GM12892 (cell line): ENCODE measurements around the gene FGF12.

Source experiments
- POLR2A ChIP-seq: IDR thresholded peaks from 2 replicates; pipeline ENCODE4 v1.6.1; 2011; ENCODE audit warnings: low read depth, low read length, control low read depth
- POLR2AphosphoS5 ChIP-seq: IDR thresholded peaks from 2 replicates; pipeline ENCODE4 v1.6.1; 2011; ENCODE audit warnings: low read depth, low read length, control low read depth
- TAF1 ChIP-seq: IDR thresholded peaks from 2 replicates; pipeline ENCODE4 v1.6.1; 2011; ENCODE audit warnings: low read depth, mild to moderate bottlenecking, control low read depth, low read length, borderline replicate concordance

- TF ChIP-seq POLR2A (no peak), POLR2AphosphoS5 (no peak), TAF1 (no peak)
Measured at GRCh38 chr3:192433704-192434103, 293.6 kb downstream of the FGF12 start.
